HG03159 (cell line): ENCODE data around the gene MYMK.

ENCODE experiments used
- ATAC-seq: cut with Tn5 transposase; IDR thresholded peaks from one replicate; pipeline ENCODE4 v1.9.1; 2021; ENCODE audit warnings: mild to moderate bottlenecking, moderate library complexity; ENCODE audit not compliant: unreplicated experiment

MYMK gene

DNA sequence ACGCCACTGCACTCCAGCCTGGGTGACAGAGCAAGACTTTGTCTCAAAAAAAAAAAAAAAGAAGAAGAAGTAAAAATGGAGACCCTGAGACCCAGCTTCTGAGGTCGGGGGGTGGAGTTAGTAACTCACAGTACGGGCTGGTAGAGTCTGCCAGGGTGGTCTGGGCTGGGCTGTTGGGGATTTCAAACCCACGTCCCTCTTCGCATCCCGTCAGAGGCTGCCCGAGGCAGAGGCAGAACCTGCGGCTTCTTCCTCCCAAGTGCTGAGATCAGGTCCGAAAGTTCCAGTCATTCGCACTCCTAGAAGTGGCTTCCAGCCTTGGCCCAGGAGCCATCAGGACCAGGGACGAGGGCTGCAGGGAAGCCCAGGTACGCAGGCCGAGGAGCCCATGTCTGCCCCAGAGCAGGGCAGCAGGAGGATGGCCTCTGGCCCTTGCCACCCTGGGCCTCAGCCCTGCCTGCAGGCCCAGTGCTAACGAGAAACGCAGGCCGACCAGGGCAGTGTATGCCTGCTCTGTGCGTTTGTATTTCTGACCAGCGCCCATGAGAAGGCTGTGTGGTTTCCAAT lies 36.0 kb downstream of the MYMK start:
- ATAC-seq = no peak

GRCh38 chr9:133487331-133487725 lies 37.4 kb downstream of the MYMK start:
- ATAC-seq = no peak

DNA sequence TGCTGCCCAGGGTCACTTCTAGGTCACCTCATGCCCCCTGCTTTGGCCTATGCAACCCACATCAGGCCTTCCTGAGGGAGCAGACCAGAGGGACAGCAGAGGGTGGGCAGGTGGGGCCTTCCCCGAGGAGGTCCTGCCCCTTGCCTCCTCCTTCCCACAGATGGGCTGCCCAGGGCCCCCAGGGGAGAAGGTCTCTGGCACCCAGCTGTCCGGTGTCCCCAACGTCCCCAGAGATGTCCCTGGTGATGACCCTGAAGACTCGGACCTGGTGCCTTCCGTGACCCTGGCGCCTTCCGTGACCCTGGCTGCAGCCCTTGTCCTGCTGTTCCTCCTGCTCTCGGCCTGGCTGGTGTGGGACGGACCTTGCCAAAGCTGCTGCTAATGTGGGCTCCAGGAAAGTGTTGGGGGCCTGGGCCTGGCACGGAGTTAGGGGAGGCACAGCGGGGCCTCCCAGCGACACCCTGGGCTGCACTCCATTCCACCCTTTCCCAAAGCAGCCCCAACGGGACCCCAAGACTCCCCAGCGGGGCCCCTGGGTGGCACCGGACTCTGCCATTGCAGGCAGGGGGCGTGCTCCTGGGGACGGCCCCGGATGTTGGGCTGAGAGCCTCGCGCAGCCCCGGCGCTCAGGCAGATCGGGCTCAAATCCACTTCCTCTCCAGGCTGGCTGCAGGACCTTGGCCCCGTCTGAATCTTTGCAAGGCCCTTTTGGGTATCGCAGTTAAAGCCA lies 39.1 kb downstream of the MYMK start:
- ATAC-seq = peak; percentile 30

DNA sequence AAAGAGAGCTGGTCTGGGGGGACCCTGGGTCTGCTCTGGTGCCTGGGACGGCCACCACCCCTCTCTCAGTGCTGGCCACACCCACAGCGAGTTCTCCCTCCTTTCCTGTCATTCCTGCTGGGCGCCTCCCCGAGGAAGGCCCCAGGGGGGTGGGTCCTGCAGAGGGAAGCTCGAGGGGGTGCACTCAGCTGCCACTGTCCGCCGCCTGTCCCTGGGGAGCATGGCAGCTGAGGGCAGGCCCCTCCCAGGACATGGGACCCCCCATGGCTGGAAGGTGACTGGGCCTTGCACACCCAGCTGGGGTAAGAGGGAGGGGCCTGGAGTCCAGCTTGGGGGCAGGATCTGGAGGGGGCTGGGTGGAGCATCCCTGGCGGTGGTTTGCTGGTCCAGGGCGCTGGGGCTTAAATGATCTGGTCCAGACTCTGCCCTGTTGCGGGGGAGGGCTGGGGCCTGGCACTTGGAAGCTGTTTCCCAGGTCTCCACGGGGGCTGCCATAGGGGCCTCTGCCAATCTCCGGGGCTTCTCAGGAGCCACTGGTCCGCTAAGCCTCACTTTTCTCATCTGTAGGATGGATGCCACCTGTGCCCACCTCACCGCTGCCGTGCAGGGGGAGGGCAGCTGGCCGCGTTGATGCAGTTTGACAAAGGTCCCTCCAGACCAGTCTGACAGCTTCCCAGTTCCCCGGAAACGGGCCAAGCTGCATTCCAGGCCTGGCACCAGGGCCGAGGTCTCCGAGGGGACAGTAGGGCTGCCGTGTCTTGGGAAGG lies 39.9 kb downstream of the MYMK start:
- ATAC-seq = no peak

DNA sequence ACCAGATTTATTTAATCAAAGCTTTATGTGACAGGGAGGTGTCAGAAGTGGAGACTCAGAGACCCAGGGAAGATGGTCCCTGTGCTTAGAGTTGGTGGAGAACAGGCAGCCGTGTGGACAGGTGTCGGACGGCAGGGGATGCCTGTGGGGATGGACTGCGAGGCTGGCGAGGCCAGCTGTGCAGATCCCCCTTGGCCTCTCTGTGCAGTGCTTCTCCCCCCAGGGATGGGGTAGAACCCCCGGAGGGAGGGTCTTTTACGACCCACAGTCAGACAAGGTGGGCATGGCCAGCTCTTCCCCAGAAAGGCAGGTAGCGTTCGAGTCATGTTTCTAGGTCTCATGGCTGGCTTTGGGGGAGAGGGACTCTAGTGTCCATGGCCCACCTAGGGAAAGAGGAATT lies 41.1 kb downstream of the MYMK start:
- ATAC-seq = no peak

- ATAC-seq = peak; percentile 86
Observed at GRCh38 chr9:133478851-133479711, 45.7 kb downstream of the MYMK start, which contains the start of gene SLC2A6. SLC2A6 (minus strand) TSS chr9:133479099; CDS start chr9:133479059, 40 bp downstream.

GRCh38 chr9:133477992-133478850 lies 46.5 kb downstream of the MYMK start:
- ATAC-seq = peak; percentile 36

DNA sequence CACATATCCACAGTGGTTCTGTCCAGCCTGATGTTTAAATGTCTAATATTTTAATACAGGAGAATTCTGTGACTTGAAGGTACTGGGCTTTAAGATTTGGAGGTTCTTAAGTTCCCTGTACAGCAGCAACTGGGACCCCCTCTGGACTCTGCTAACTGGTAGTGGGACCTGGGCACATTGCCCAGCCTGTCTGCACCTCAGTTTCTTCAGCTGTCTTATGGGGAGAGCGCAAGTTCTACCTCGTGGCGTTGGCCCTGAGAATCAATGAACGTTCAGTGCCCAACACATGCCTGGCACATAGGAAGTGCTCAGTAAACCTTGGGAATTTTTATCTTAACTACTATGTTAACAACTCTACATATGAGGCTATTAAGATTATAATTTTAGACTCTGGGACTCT lies 47.3 kb downstream of the MYMK start:
- no peak for ATAC-seq

GRCh38 chr9:133476941-133477340 lies 47.8 kb downstream of the MYMK start:
- ATAC-seq = no peak

DNA sequence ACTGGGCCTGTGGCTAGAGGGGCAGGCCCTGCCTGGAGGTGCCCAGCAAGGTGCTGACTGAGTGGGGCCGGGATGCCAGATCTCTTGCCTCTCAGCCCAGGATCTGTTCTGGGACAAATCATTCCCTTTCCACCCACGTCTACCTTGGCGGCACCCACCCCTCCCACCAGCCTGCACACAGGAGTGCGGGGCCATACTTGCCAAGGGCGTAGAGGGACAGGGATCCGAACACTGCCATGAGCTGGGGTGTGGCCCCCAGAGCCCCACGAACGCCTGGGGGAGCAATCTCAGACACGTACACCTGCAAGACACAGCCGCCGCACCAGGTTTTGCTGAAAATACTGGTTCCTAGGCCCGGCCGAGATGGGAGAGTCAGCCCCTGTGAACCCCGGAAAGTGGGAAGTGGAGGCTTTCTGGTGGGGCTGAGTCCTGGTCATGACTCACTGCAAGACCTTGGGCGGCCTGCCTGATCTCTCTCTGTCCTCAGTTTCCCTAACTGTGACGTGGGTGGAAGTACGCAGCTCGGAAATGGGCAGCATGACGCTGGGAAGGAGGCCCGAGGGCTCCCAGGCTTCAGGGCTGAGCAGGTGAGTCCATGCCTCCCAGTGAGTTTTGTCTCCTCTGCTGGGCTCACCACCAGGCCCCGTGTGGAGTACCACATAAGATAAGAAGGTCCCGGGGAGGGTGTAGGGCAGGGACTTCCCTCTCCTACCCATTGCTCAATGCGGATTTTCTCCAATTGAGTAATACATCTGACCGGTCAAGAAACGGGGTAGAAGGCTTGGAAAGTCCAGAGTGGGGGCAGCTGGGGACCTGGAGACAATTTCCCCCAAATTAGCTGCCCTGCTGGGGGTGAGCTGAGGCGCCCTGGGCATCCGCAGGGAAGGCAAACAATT lies 48.5 kb downstream of the MYMK start:
- no peak for ATAC-seq

DNA sequence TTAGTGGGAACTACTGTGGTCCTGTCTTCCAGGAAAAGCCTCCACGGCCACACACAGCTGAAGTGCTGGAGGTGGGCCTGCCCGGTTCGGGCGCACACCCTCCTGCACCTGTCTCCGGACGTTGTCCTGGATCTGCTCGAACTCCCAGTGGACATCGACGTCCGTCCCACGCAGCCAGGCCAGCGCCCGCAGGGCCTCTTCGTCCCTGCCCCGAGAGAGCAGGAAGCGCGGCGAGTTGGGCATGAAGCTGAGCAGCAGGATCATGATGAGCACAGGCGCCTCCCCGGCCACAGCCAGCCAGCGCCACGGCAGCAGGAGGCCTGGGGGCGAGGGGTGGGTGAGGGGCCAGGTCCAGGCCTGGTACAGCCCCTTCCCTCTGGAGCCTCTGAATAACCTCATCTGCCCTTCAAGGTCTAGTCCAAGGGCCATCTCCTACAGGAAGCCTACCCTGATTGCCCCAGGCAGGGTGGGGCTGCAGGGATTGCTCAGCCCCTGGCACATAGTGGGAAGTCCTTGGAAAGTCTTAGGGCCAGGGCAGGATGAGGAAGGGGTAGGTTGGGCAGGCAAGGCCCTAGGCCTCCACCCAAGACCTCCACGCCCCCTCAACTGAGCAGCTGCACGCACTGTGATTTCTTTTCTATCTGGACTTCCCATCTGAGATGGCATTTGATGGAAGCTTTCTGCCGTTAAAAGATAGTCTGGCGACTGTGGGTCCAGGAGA lies 49.3 kb downstream of the MYMK start:
- no peak for ATAC-seq

GRCh38 chr9:133474853-133475252 lies 49.9 kb downstream of the MYMK start:
- ATAC-seq = no peak

GRCh38 chr9:133474215-133474614 lies 50.5 kb downstream of the MYMK start:
- no peak for ATAC-seq

GRCh38 chr9:133473743-133474142 lies 51.0 kb downstream of the MYMK start:
- ATAC-seq = no peak

DNA sequence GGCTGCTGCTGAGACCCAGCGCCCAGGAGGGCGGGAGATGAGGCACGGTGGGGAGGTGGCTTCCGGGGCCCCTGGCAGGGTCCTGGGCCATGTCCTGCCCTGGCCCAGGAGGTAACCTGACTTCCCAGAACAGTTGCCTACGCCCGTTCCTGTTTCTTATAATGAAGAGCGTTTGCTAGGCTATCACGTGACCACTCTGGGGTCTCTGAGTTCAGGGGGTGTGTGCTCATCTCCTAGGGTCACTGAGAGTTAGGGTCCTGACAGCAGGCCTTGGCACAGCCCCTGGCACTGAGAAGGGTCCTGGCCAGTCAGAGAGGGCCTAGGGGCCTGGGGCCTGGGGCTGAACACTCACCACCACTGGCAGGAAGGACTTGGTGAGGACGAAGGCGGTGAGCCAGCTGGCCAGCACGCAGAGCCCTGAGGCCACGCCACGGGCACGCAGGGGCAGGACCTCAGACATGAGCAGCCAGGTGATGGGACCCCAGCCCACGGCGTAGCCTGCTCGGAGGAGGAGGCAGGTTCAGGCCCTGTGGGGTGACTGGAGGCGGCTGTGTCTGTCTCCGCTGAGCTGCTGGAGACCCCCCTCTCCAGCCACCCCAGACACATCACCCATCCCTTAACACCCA lies 51.9 kb downstream of the MYMK start:
- no peak for ATAC-seq

DNA sequence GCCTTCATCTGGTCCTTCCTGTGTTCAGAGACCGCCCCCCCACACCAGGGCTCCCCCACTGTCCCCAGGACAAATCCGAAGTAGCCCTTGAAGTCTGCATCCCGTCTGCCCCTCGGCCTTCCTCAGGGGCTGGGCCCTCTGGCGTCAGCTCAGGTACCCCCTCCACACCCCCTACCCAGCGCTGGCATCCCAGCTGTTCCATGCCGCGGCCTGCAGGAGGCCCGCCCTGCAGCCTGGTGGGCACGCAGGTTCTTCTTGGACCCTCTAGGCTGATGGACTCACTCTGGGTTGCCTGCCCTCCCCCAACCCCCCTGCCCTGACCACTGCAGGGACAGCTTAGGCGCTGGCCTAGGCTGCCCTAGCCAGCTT lies 52.5 kb downstream of the MYMK start:
- no peak for ATAC-seq

GRCh38 chr9:133471551-133472276 lies 53.0 kb downstream of the MYMK start:
- no peak for ATAC-seq
